H9 (cell line): ENCODE results near the gene FADS3. TPM values are rescaled to one million over a fixed set of nuclear protein-coding genes. Genes with fewer than 3 reads are reported as not detected.

Experiments used
- DNase-seq: peaks from one replicate; pipeline ENCODE4 v3.0.0-alpha.2; 2017
- H2AFZ ChIP-seq: one replicate; pipeline ENCODE4 v1.6.1; 2013; ENCODE audit warnings: mild to moderate bottlenecking, low read length, control low read depth, moderate library complexity
- H2AK5ac ChIP-seq: 2 replicates; pipeline ENCODE4 v1.6.1; 2013; ENCODE audit warnings: low read length, control low read depth, mixed read lengths; ENCODE audit not compliant: insufficient read length
- H2BK120ac ChIP-seq: one replicate; pipeline ENCODE4 v1.6.1; 2013; ENCODE audit warnings: low read depth, mild to moderate bottlenecking, low read length, control low read depth, inconsistent platforms; ENCODE audit not compliant: poor library complexity, severe bottlenecking
- H2BK12ac ChIP-seq: 2 replicates; pipeline ENCODE4 v1.6.1; 2013; ENCODE audit warnings: low read length, control low read depth, mixed read lengths, low read depth; ENCODE audit not compliant: insufficient read length
- H2BK15ac ChIP-seq: 2 replicates; pipeline ENCODE4 v1.6.1; 2013; ENCODE audit warnings: low read depth, low read length, control low read depth
- H2BK20ac ChIP-seq: one replicate; pipeline ENCODE4 v1.6.1; 2013; ENCODE audit warnings: low read depth, mild to moderate bottlenecking, low read length, control low read depth, inconsistent platforms; ENCODE audit not compliant: poor library complexity, severe bottlenecking
- H2BK5ac ChIP-seq: 2 replicates; pipeline ENCODE4 v1.6.1; 2013; ENCODE audit warnings: low read length, control low read depth, mixed read lengths; ENCODE audit not compliant: insufficient read length
- H3K14ac ChIP-seq: 2 replicates; pipeline ENCODE4 v1.6.1; 2013; ENCODE audit warnings: low read length, control low read depth; ENCODE audit not compliant: insufficient read depth
- H3K18ac ChIP-seq: 2 replicates; pipeline ENCODE4 v1.6.1; 2013; ENCODE audit warnings: low read depth, mild to moderate bottlenecking, mixed read lengths, low read length, control low read depth; ENCODE audit not compliant: insufficient read length
- H3K23ac ChIP-seq: 2 replicates; pipeline ENCODE4 v1.6.1; 2013; ENCODE audit warnings: low read length, control low read depth, mixed read lengths, low read depth; ENCODE audit not compliant: insufficient read length
- H3K23me2 ChIP-seq: 2 replicates; pipeline ENCODE4 v1.6.1; 2013; ENCODE audit warnings: low read depth, mild to moderate bottlenecking, mixed read lengths, low read length, control low read depth; ENCODE audit not compliant: insufficient read length, poor library complexity, severe bottlenecking
- H3K27ac ChIP-seq: 2 replicates; pipeline ENCODE4 v1.5.1; 2013; ENCODE audit warnings: low read length, control low read depth, mixed read lengths, low read depth; ENCODE audit not compliant: insufficient read length
- H3K27me3 ChIP-seq: 2 replicates; pipeline ENCODE4 v1.6.1; 2013; ENCODE audit warnings: low read length, control low read depth, inconsistent platforms; ENCODE audit not compliant: insufficient read depth
- H3K4ac ChIP-seq: 2 replicates; pipeline ENCODE4 v1.6.1; 2013; ENCODE audit warnings: low read depth, mild to moderate bottlenecking, control low read depth, inconsistent platforms, low read length, moderate library complexity
- H3K4me1 ChIP-seq: 2 replicates; pipeline ENCODE4 v1.6.1; 2013; ENCODE audit warnings: low read length, control low read depth, inconsistent platforms; ENCODE audit not compliant: insufficient read depth
- H3K4me2 ChIP-seq: 2 replicates; pipeline ENCODE4 v1.6.1; 2013; ENCODE audit warnings: low read length, control low read depth, mixed read lengths; ENCODE audit not compliant: insufficient read length, insufficient read depth
- H3K56ac ChIP-seq: 2 replicates; pipeline ENCODE4 v1.6.1; 2013; ENCODE audit warnings: low read depth, mild to moderate bottlenecking, mixed read lengths, low read length, control low read depth; ENCODE audit not compliant: insufficient read length
- H3K79me1 ChIP-seq: 2 replicates; pipeline ENCODE4 v1.6.1; 2013; ENCODE audit warnings: low read depth, mild to moderate bottlenecking, moderate library complexity, low read length, control low read depth, inconsistent platforms; ENCODE audit not compliant: insufficient read depth, poor library complexity, severe bottlenecking
- H3K79me2 ChIP-seq: 2 replicates; pipeline ENCODE4 v1.6.1; 2013; ENCODE audit warnings: low read length, control low read depth, inconsistent platforms; ENCODE audit not compliant: insufficient read depth
- H3K9ac ChIP-seq: 2 replicates; pipeline ENCODE4 v1.6.1; 2013; ENCODE audit warnings: low read length, control low read depth, mixed read lengths; ENCODE audit not compliant: insufficient read length; ENCODE audit errors: extremely low read depth
- H3K9me3 ChIP-seq: one replicate; pipeline ENCODE4 v1.6.1; 2013; ENCODE audit warnings: low read depth, low read length, inconsistent platforms; ENCODE audit not compliant: control insufficient read depth
- H3T11ph ChIP-seq: one replicate; pipeline ENCODE4 v1.6.1; 2013; ENCODE audit warnings: mild to moderate bottlenecking, low read length, control low read depth, inconsistent platforms
- H4K20me1 ChIP-seq: one replicate; pipeline ENCODE4 v1.6.1; 2013; ENCODE audit not compliant: control insufficient read depth, insufficient read length, insufficient read depth
- H4K5ac ChIP-seq: 2 replicates; pipeline ENCODE4 v1.6.1; 2013; ENCODE audit warnings: low read depth, mild to moderate bottlenecking, mixed read lengths, low read length, control low read depth; ENCODE audit not compliant: insufficient read length
- H4K8ac ChIP-seq: replicated peaks from 2 replicates; pipeline ENCODE4 v1.6.1; 2013; ENCODE audit warnings: low read length, control low read depth, mixed read lengths, low read depth; ENCODE audit not compliant: insufficient read length
- H4K91ac ChIP-seq: 2 replicates; pipeline ENCODE4 v1.6.1; 2013; ENCODE audit warnings: low read depth, mild to moderate bottlenecking, moderate library complexity, mixed read lengths, low read length, control low read depth; ENCODE audit not compliant: insufficient read length
- H3K27ac Mint-ChIP-seq, 3 experiments: 2 replicates in 2 of 3; 3 replicates in 1 of 3; pipeline ENCODE4 v1.8.0; 2020 to 2021; ENCODE audit warnings: mixed read lengths in 3 of 3, mild to moderate bottlenecking in 1 of 3, moderate library complexity in 1 of 3
- H3K27me3 Mint-ChIP-seq: 2 replicates; pipeline ENCODE4 v1.8.0; 2021; ENCODE audit warnings: low read depth, mild to moderate bottlenecking, moderate library complexity, mixed read lengths
- H3K36me3 Mint-ChIP-seq, 3 experiments: 2 replicates in 2 of 3; 3 replicates in 1 of 3; pipeline ENCODE4 v1.8.0; 2020 to 2021; ENCODE audit warnings: low read depth in 3 of 3, mixed read lengths in 3 of 3; ENCODE audit not compliant: insufficient read depth in 1 of 3
- H3K4me1 Mint-ChIP-seq, 2 experiments: 2 replicates each; pipeline ENCODE4 v1.8.0; 2020; ENCODE audit warnings: mixed read lengths in 2 of 2
- H3K4me3 Mint-ChIP-seq, 2 experiments: 2 replicates in 1 of 2; 3 replicates in 1 of 2; pipeline ENCODE4 v1.8.0; 2020 to 2021; ENCODE audit warnings: mild to moderate bottlenecking in 2 of 2, mixed read lengths in 2 of 2, moderate library complexity in 1 of 2
- H3K9me3 Mint-ChIP-seq, 2 experiments: 2 replicates in 1 of 2; 3 replicates in 1 of 2; pipeline ENCODE4 v1.8.0; 2020; ENCODE audit warnings: mild to moderate bottlenecking in 2 of 2, mixed read lengths in 2 of 2, moderate library complexity in 1 of 2
- WGBS: extraction: QIAGEN DNeasy Blood & Tissue Kit; methylation state at CpG from one replicate; pipeline ENCODE4 v1.1.7; 2013; ENCODE audit warnings: missing lambda C conversion rate, low lambda C conversion rate, mixed read lengths; ENCODE audit not compliant: insufficient read length; ENCODE audit errors: extremely low coverage; 5-methylcytosine and 5-hydroxymethylcytosine counted together
- total RNA-seq: library from RNA; stranded (reverse); gene quantifications from 2 replicates; pipeline ENCODE4 v1.2.1, GENCODE V29; 2021
- TF ChIP-seq, protein P1 (sequence below): fragments of 200-600 bp; sonication (generic); conservative IDR thresholded peaks from 3 replicates; pipeline ENCODE4 v1.8.0; 2021; ENCODE audit warnings: antibody characterized with exemption, mild to moderate bottlenecking

The FADS3 gene
- total RNA-seq, 1 experiment from 2014 or later: 34.9 TPM

DNA sequence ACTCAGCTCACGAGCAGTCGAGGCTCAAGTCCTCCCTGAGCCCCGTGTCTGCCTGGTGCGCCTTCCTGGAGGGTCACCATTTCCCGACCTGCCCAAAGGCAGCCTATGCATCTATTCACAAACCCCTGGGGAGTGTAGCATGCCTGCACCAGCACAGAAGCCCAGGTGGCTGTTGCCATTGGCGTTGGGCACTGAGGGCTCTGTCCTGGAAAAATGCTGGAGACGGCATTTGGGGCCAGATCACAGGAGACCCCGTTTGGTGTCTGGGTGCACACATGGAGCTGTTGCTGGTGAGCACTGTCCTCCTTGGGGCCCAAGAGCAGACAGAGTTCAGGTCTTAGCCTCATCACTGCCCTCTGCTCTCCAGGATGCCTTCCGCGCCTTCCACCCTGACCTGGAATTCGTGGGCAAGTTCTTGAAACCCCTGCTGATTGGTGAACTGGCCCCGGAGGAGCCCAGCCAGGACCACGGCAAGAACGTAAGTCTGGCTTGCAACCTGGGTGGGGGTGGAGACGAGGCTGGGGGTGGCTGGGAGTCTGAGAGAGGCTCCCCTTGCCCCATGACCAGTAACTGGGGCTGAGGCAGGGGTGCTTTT is 53.8 kb downstream of the FADS3 start:
- H3K9me3 ChIP-seq: no peaks in the 10 kb centered on the region
- no peak for DNase-seq
- no peaks in the 10 kb centered on the region for H3K27me3 ChIP-seq
- no peak overlapping the region for H4K5ac ChIP-seq
- H2BK5ac ChIP-seq: no peak overlapping the region
- H2BK15ac ChIP-seq: no peak overlapping the region
- H3K79me2 ChIP-seq: peaks cover 3% of the 10 kb centered on the region; the same call in 1 of the 2 replicates
- no peak overlapping the region for H2BK12ac ChIP-seq
- no peak overlapping the region for H3K27ac ChIP-seq
- peaks cover 2% of the 10 kb centered on the region for H3K79me1 ChIP-seq
- Mint-ChIP-seq H3K9me3 (no peaks in the 10 kb centered on the region), H3K27ac (peak overlapping the region; percentile 18 to 75 (median 64); a peak in 3 of 7 replicates), H3K4me3 (no peak overlapping the region), H3K4me1 (peaks cover 30 to 32% of the 10 kb centered on the region in 2 experiments), H3K36me3 (peaks cover 54 to 76% (median 74%) of the 10 kb centered on the region in 3 experiments), H3K27me3 (no peaks in the 10 kb centered on the region)
- H3K4me2 ChIP-seq: no peak overlapping the region
- peaks cover 8% of the 10 kb centered on the region; the same call in 1 of the 2 replicates for H3K4me1 ChIP-seq
- WGBS: no CpG with 5 or more reads among the region's 15 CpGs
- no peak overlapping the region for H2AFZ ChIP-seq
- no peak overlapping the region for H3K9ac ChIP-seq
- TF ChIP-seq, protein P1, sequence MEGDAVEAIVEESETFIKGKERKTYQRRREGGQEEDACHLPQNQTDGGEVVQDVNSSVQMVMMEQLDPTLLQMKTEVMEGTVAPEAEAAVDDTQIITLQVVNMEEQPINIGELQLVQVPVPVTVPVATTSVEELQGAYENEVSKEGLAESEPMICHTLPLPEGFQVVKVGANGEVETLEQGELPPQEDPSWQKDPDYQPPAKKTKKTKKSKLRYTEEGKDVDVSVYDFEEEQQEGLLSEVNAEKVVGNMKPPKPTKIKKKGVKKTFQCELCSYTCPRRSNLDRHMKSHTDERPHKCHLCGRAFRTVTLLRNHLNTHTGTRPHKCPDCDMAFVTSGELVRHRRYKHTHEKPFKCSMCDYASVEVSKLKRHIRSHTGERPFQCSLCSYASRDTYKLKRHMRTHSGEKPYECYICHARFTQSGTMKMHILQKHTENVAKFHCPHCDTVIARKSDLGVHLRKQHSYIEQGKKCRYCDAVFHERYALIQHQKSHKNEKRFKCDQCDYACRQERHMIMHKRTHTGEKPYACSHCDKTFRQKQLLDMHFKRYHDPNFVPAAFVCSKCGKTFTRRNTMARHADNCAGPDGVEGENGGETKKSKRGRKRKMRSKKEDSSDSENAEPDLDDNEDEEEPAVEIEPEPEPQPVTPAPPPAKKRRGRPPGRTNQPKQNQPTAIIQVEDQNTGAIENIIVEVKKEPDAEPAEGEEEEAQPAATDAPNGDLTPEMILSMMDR: no peak
- no peak overlapping the region for H4K91ac ChIP-seq
- H3K14ac ChIP-seq: no peak overlapping the region
- H4K8ac ChIP-seq: no peak overlapping the region
- H2BK20ac ChIP-seq: no peak overlapping the region
- no peak overlapping the region for H3K56ac ChIP-seq
- no peak overlapping the region for H2AK5ac ChIP-seq
- H3T11ph ChIP-seq: no peak overlapping the region
- H2BK120ac ChIP-seq: no peak overlapping the region
- H3K18ac ChIP-seq: peak overlapping the region; percentile 16
- H3K23ac ChIP-seq: no peak overlapping the region
- H3K4ac ChIP-seq: no peak overlapping the region
- peaks cover 3% of the 10 kb centered on the region for H4K20me1 ChIP-seq
- no peaks in the 10 kb centered on the region for H3K23me2 ChIP-seq
